Hematopoietic multipotent progenitor cell treated with erythropoietin and hydrocortisone succinate and interleukin-3 and kit ligand, for 4 days (in vitro differentiated cells): ENCODE measurements around the gene FAM98C.

Source experiments
- DNase-seq: peaks from one replicate; pipeline ENCODE4 v3.0.0-alpha.2; 2015

The FAM98C gene

DNA sequence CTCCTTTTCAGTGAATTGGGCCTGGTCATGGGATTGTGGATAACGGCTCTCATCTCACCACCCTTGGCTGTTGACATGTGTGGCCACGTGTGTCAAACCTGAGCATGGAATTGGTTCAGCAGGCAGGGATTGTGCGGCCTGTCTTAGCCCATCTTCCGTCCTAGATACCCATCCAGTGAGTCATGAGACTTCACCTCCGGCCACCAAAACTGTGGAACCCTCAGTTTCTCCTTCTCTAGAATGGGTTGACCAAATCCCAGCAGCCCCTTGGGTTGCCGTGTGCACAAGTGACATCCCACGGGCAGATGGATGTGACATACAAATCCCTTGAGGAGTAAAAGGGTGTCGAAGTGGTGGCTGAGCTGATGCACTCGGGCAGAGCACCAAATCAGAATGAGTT lies 21.8 kb upstream of the FAM98C start:
- no peak for DNase-seq

DNA sequence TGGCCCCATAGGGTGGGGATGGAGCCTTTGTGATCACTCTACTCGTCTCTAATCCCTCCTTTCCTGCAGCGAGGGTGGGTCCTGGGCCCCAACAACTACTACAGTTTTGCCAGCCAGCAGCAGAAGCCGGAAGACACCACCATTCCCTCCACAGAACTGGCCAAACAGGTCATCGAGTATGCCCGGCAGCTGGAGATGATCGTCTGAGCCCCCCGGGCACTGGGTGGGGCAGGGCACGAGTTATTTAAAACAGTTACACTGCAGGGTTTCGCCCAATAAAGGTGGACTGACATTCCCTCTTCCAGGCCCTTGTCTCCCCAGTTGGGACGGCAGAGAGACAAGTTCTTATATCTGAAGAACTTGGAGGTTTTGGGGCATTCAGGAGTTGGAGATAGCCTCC lies 19.7 kb upstream of the FAM98C start:
- no peak for DNase-seq

DNA sequence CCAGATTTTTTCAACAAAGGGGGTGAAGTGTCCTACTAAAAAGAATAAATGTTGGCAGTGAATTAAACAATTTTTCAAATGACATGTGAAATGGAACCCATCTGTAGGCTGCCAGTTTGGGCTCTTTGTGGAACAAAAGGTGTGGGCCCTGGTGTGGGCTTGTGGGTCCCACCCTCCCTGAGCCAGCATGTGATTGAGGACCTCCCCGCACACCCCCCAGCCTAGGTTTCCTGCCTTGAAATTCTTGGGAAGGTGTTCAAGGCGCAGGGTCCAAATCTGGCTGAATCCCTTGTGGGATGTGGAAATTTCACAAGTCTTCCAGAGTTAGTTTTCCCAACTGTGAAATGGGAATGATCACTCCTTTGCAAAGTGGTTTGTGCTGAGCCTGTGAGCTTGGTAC lies 19.1 kb upstream of the FAM98C start:
- no peak for DNase-seq

DNA sequence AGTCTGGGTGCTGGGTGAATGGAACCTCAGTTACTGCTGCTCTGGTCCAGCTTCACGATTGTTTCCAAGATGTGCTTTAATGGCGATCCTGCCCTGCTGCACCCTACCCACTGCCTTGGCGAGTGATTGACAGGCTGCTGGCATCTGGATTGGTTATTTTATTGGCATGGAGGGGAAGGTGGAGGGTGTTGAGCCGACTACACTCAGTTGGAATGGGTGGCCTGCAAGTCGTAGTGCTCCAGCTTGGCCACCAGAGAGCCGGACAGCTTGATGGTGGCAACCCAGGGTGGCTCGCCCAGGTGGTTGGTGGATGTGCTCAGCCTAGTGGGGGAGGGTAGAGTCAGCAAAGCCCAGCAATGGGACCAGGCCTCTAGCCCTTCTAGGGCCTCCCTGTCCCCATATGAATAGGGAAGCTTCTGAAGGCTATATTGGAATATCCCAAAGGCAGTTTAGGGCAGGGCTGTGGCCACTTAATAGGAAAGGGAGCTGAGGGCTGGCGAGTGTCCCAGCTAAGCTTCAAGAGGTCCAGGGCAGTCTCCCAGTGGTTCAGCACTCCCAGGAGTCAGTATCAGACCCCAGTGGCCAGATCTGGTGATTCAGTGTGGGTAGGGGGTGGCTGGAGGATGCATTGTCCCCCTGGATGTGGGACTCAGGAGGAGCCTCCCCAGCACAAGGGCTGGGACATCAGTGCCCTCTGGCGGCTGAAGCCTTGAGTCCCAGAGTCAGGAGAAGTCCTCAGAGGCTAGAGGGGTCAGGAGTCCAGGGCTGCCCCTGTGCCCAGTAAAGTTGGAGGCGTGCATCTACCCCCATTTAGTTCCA lies 18.5 kb upstream of the FAM98C start:
- DNase-seq, result peak; percentile 43

DNA sequence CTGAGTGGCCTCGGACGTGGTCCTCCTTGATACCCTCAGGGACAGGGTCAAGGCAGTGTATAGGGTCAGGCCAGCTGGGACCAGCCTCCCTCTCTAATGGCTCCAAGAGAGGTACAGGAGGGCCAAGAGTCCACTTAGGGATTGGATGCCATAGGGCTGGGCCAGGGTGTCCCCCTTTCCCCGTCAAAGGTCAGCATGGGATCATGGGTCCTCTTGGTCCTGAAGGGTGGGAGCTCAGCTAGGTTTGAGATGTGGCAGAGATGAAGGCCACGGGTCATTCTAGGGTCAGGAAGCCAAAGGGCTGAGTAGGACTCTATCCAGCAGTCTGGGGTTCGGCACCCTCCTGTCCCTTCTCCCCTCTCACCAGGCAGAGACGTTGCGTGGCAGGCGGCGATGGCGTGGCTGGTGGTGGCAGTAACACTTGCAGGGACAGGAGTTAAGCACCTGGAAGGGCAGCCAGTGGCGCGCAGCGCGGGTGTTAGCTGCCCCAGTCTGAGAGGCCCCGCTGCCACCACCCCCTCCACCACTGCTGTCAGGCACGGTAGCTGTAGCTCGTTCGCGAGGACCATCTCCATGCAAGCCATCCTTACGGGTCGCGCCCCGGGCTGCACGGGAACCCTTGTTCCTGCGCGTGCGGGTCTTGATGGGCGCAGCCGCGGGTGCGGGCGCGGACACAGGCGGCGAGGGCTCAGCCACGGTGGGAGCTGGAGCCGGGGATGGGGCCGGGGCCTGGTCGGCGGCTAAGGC lies 17.7 kb upstream of the FAM98C start:
- no peak for DNase-seq

DNA sequence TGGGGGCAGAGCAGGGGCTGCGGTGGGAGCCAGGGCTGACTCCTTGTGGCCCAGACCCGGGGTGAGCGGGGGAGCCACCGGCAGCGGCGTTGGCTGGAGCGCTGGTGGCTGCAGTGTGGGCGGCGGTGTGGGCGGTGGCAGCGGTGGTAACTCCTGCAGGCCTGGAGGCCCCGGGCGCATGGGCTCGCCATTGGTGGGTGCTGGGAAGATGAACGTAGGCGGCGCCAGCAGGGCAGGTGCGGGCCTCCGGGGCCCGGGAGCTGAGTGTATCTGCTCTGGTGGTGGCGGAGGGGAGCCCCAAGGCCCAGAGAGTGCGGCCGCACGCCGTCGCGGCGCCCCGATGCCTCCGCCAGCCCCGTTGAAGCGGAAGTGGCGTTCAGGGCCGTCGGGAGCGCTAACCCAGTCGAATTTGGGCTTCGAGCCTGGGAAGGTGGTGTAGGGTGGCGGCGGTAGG lies 17.1 kb upstream of the FAM98C start:
- DNase-seq, result peak; percentile 64

DNA sequence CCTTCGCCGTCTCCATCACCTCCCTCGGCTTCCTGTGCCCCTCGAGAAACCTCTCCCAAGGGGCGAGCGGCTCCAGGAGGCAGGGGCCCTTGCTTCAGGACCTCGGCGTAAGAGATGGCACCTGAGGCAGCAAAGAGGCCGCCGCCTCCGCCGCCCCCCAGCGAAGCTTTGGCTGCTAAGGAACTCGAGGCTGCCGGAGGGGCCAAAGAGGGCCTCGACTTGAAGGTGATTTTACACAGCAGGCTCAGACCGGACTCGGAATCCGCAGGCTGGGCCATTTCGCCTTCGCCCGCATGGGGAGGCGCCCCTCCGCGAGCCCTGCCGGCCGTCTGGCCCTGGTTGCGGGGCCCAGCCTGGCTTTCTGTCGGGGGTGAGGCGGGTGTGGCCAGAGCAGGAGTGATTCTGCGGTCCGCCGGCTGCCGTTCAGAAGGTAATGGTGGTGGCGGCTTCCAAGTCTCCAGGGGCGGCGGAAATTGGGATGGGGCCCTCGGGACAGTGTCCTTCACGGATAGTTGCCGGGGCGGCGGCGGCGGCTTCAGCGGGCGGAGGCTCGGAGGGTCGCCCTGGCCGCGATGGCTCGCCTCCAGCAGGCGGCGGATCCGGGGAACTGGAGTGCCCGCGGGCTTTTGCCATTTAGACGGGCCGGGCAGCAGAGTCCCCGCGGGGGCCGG lies 16.5 kb upstream of the FAM98C start:
- peak; percentile 33 for DNase-seq

DNA sequence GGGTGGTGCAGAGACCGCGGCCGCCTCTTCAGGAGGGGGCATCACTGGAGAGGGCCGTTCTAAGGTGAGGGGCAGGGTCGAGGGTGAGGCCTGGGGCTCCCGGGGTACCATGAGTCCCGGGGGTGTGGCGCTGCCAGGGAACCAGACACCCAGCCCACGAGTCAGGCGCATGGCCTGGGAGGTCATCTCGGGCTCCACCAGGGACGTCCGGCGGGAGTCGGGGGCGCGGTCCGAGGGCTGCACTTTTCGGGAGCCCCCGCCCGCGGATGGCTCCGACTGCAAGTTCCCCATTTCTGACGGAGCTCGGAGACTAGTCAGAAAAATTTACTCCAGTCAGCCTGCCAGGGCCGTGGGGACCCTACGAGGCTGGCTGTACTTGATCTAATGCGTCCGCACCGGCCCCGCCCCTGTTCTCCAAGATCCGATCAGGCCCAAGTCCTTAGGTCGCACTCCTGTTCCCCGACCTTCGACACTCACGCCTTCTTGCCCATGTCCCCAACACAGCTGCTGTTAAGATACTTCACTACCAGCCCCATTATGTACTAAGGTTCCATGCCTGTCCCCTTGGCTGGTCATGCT lies 15.8 kb upstream of the FAM98C start:
- DNase-seq, result peak; percentile 62

DNA sequence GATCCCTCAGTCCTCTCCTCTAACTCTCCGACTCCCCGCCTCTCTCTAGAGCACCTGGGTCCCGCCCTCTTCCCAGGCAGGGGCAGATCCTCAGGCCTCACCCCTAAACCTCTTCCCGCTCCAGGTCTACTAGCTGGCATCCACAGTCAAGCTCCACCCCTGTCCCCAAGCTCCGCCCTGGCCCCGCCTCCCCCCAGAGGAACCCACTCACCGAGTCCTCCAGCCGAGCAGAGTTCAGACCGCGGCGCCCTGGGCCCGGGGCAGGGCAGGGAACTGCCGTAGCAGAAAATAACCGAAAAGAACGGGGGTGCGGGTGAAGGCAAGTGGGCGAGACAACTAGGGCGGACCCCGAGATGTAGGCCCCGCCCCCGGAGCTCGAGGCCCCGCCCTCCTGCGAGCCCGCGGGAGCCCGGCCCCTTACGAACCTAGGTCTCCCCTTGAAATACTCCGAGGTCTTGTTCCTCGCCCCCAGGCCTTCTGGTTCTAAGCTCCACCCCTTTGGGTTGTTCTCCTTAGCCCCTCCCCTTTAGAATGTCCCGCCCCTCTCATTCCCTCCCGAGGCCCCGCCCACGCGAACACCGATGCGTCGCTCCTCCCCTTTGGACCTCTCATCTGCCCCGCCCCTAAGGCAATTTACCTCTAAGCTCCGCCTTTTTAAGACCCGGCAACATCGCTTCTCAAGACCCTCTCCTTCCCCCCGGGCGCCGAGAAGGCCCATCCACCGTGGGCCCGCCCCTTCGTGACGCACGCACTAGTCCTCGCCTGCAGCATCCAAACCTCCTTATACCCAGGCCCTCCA lies 15.1 kb upstream of the FAM98C start, which contains the start of gene GGN:
Gene GGN (minus strand): TSS at position 485 of the 799 bp plus-strand sequence. CDS start 773 bp downstream, outside the sequence.
- peak; percentile 84 for DNase-seq

DNA sequence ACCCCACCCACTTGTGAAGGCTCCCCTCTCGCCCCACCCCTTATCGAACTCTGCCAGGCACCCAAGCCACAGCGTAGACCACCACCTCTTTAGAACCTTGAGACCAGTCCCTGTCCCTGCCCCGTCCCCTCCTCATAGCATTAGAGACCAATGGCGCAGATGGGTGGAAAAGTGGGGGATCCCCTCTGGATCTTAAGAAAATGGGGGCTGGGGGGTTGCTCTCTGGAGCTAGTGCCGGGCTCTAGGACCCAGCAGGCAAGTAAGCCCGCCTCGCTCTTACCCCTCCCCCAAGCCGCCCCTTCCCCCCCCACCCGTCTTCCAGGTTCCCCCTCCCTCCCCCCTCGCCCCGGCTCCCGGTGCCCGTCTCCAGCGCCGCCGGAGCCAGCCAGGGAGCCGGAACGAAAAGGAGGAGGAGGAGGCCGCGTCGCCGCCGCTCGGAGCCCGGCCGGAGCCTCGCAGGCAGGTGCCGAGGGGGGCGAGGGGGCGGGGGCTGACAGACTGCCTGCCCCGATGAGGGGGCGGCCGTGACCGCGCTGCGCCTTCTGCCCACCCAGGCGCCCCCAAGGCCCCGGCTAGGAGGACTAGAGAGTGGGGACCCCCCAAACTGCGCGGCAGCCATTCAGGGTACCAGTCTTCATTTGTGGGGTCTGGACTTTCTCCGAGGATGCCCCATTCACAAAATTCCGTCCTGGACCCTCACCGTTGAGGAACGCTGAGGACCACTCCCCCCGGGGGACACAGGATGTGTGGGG lies 14.4 kb upstream of the FAM98C start, which contains the start of gene SPRED3:
Gene SPRED3 (plus strand): TSS at position 349 of the 752 bp plus-strand sequence. CDS start 1,606 bp downstream, outside the sequence.
- DNase-seq, result no peak

DNA sequence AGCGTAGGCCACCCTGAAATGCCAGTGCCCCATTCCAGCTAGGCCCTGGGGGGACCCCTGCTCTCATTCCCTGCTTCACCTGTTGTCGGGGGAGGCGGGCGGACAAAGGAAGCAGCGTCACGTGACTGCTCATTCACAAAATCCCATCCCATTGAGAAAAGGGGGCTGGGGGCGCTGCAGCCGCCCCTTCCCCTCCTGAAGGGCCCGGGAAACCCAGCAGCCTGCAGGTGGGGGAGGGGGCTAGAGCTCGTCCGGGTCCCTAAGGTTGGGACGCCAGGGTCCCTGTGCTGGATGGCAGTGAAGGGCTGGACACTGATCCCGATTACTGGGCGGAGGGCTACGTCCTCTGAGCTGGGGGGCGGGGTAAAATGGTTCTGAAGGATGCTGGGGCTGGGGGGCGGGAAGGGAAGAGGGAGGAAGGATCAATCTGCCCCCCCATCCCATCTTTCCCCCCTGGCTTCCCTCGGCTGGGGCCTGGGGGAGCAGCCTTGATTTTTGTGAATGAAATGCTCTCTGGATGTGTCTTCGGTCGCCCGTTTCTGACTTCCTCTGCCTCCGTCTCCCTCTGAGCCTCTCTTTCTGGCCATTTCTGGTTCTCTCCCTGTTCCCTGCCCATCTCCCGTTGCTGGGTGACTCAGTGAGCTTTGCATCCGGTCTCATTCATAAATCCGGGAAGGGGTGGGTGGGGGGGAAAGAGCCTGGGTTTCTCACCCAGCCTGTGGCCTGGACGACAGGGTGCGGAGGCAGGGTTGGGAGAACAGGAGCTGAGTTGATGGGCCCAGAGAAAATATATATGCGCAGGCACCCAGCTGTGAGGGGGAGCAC lies 13.6 kb upstream of the FAM98C start:
- DNase-seq, result no peak

DNA sequence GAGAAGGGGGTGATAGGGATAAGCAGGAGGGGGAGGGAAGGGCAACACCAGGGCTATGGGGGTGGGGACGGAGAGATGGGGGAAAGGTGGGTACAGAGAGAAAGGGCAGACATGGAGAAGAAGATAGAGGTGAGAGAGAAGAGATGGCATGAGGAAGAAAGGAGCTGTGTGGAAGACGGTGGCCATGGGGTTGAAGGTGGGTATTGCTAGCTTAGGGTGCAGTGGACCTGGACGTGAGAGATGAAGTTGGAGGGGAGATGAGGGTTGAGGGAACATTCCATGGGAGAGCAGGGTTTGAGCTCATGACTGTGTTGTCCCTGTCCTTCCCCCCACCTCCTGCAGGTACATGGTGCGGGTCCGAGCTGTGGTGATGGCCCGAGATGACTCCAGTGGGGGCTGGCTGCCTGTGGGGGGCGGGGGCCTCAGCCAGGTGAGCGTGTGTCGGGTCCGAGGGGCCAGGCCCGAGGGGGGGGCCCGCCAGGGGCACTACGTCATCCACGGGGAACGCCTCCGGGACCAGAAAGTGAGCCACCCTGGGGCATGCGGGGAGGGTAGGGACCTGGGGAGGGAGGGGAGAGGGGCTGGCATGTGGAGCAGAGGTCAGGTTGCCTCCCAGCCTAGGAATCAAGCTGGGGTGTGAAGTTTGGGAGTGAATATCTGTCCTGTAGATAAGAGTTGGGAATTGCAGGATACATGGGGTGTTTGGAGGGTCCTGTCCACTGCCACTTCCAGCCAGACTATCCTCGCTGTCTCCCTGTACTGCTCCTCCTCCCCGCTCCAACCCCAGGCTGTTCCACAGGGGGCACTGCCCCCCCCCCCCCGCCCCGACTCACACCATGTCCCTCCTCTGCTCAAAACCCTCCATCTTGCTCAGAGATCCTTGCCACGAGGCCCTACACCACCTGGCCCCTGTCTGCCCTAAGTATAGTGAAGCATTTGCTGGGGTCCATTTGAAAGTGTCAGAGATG lies 12.7 kb upstream of the FAM98C start:
- DNase-seq, result no peak

DNA sequence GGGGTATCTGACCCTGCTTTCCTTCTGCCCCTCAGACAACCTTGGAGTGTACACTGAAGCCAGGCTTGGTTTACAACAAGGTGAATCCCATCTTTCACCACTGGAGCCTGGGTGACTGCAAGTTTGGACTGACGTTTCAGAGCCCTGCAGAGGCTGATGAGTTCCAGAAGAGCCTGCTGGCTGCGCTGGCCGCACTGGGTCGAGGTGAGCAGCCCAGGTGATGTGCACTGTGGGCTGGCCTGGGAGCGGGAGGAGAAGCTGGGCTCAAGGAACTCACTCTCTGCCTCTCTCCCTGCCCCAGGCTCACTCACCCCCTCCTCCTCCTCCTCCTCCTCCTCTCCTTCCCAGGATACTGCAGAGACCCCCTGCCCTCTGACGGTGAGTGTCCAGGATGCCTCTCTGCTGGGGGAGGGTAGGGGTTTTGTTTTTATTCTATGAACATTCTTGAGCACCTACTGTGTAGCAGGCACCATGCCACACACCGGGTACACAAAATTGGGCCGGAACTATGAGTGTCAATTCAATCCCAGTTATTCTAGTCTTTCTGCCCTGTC lies 10.9 kb upstream of the FAM98C start:
- no peak for DNase-seq

DNA sequence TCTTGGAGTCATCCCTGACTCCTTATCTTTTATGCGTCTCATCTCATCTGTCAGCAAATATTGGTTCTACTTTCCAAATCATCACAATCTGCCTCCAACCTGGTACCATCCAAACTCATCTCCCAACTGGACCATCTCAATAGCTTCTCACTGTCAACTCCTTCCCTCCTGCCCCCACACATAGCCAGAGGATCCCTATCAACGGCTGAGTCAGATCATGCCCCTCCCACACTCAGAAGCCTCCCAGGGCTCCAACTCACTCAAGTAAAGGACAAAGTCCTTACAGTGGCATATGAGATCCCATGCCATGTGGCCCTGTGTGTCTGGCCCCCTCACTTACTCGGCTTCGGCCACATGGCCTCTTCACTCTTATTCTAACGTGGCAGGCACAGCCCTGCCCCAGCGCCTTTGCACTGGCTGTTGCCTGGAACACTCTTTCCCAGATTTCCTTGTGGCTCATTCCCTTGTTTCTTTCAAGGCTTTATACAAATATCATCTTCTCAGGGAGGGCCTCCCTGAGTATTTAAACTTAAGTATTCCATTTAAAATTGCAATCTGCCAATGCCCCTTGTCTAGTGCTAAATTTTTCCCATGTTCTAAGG lies 10.1 kb upstream of the FAM98C start:
- DNase-seq, result peak; percentile 58

DNA sequence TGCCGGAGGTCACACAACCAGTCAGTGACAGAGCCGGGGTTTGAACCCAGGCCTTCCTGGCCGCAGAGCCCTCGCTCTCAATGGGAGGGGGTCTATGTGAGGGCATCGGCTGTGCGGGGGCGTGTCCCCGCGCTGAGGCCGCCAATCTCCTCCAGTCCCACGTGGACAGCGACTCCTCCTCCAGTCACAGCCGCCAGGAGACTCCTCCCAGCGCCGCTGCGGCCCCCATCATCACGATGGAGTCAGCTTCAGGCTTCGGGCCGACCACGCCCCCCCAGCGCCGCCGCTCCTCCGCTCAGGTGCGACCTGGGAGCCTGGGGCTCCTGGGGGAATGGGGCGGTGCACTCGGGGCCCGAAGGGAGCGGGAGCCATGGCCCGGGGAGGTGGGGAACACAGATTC lies 8.4 kb upstream of the FAM98C start:
- peak; percentile 78 for DNase-seq

DNA sequence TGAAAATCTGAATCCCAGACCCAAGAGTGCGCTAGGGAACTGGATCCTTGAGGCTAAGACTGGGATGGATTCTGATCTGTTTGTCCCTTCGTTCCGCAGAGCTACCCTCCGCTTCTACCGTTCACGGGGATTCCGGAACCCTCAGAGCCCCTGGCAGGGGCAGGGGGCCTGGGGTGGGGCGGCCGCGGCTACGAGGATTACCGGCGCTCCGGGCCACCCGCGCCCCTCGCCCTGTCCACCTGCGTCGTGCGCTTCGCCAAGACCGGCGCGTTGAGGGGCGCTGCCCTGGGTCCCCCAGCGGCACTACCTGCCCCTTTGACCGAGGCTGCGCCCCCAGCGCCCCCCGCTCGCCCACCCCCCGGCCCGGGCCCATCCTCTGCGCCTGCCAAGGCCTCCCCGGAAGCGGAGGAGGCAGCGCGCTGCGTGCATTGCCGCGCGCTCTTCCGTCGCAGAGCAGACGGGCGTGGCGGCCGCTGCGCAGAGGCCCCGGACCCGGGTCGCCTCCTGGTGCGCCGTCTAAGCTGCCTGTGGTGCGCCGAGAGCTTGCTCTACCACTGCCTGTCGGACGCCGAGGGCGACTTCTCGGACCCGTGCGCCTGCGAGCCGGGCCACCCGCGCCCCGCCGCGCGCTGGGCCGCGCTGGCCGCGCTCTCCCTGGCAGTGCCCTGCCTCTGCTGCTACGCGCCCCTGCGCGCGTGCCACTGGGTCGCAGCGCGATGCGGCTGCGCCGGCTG lies 7.3 kb upstream of the FAM98C start:
- DNase-seq, result peak; percentile 46

DNA sequence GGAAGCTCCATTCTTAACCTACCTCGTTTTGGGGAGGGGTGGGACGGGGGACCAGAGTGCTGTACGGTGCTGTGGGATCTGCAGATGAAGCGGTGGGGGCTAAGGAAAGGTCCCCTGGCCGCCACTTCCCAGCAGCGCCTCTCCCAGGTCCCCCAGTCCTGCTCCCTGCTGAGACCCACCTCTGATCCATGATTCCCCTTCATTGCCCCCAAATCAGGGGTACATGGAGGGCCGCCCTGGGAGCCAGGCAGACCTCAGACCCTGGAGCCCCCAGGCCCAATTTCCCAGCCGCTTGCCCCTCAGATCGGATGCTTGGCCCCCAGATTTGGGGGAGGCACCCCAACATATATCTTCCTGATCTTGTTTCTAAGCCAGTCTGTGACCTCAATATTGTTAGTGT lies 3.8 kb upstream of the FAM98C start:
- DNase-seq, result no peak

DNA sequence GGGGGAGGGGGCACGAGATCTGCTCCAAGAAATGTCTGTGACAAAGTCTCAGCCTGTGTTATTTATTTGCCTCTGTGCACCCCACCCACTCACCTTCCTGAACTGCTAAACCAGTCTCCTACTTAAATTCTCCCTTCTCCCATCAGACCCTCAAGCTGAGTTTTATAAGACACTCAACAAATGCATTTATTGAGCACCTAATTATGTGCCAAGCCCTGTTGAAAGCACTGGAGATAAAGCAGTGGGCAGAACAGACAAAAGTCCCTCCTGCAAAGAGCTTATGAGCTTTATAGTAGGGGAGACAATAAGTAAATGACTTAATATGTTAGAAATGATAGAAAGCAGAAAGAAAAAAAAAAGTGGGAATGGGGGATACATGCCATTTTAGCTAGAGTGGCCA lies 3.4 kb upstream of the FAM98C start:
- DNase-seq, result no peak
